Gastrocnemius medialis (tissue), 4 donors: Measurements from ENCODE around the gene ADAMTS14. TPM values are rescaled to one million over a fixed set of nuclear protein-coding genes. Genes with fewer than 3 reads are reported as not detected.

Experiments
- ATAC-seq, 2 donors: fragments of 150-250 bp; one replicate each; pipeline ENCODE4 v1.9.1; 2016
- DNase-seq, 2 donors: peaks; one replicate each; pipeline ENCODE4 v3.0.0-alpha.2; 2019
- H3K27ac ChIP-seq, 4 donors: fragments of 200-600 bp; sonication (generic); 1 replicate in 1 of 4; 2 replicates in 3 of 4; pipeline ENCODE4 v1.5.1; 2016 to 2018; ENCODE audit warnings: mild to moderate bottlenecking in 2 of 4, moderate library complexity in 1 of 4
- H3K27me3 ChIP-seq, 3 donors: fragments of 200-600 bp; sonication (generic) in 2 of 3; 1 replicate in 1 of 3; 2 replicates in 2 of 3; pipeline versions ENCODE4 v1.5.1 to v1.6.0; 2016 to 2019; ENCODE audit warnings: mild to moderate bottlenecking in 1 of 3, moderate library complexity in 1 of 3
- H3K36me3 ChIP-seq, 2 donors: fragments of 200-600 bp; sonication (generic) in 1 of 2; one replicate each; pipeline ENCODE4 v1.5.1; 2017 to 2018
- H3K4me1 ChIP-seq, 2 donors: fragments of 200-600 bp; sonication (generic) in 1 of 2; one replicate each; pipeline ENCODE4 v1.5.1; 2016 to 2017; ENCODE audit warnings: mild to moderate bottlenecking in 2 of 2
- H3K4me3 ChIP-seq, 4 donors: fragments of 200-600 bp; sonication (generic) in 3 of 4; 1 replicate in 1 of 4; 2 replicates in 3 of 4; pipeline ENCODE4 v1.5.1; 2016 to 2019; ENCODE audit warnings: mild to moderate bottlenecking in 2 of 4
- H3K9me3 ChIP-seq, 3 donors: fragments of 200-600 bp; sonication (generic) in 2 of 3; 1 replicate in 1 of 3; 2 replicates in 2 of 3; pipeline ENCODE4 v1.5.1; 2016 to 2019
- POLR2A ChIP-seq, 2 donors: fragments of 450-650 bp; IDR thresholded peaks; one replicate each; pipeline ENCODE4 v1.6.1; 2017; ENCODE audit warnings: antibody characterized with exemption in 2 of 2, mild to moderate bottlenecking in 2 of 2, moderate library complexity in 2 of 2
- in situ Hi-C, 4 donors: fragments of 200-750 bp; cut with MboI; loops; one replicate each; pipeline versions ENCODE4 v1.15.0 to v1.8.0; 2017; ENCODE audit warnings: low sequenced_read_pairs in 4 of 4
- intact Hi-C: fragments of 100-400 bp; cut with DNase I; formaldehyde crosslinking; loops from one replicate; pipeline ENCODE4 v1.15.1; 2023; ENCODE audit warnings: low total_unique reads
- total RNA-seq, 4 donors: library from RNA; depleted of rRNA; stranded (reverse); fragments of >200 nt; gene quantifications; one replicate each; pipeline versions ENCODE4 v1.1.0 to v1.2.3, GENCODE V29; 2016
- TF ChIP-seq, protein P1 (sequence below), 5 experiments: fragments of 450-650 bp in 3 of 5; fragments of 200-600 bp in 2 of 5; sonication (generic) in 2 of 5; IDR thresholded peaks in 4 of 5; conservative IDR thresholded peaks in 1 of 5; 1 replicate in 4 of 5; 2 replicates in 1 of 5; pipeline ENCODE4 v1.5.1; 2016 to 2019; ENCODE audit warnings: antibody characterized with exemption in 5 of 5, mild to moderate bottlenecking in 3 of 5, moderate library complexity in 3 of 5

Gene ADAMTS14
- total RNA-seq, 4 donors from 2014 or later, result 0.10 TPM; not detected in 3

DNA sequence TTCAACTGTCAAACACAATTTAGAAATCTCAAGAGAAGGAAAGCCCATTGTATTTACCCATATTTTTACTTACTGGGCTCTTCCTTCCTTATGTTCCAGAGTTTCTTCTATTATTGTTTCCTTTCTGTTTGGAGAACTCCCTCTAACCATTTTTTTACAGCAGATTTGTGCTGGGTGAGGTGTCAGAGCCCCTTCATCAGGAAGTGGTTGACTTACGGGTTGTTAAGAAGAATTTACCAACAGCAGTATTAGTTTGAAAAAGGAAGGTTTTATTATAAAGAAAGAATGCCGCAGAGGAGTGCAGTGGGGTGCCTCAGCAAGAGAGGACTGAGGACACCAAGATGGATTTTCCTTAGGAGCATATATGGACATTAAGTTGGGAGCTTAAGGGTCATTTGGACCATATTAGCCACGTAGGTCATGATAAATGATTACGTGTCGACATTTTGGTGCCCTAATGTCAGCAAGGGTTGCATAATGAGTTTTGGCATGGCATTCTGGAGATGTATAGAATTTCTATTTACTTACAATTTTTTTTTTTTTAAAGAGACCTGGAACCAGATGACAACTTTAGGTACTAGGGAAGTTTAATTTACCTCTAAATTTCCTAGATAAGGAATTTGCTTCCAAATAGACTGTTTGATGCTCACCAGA is 119.2 kb downstream of the ADAMTS14 start:
- no peak for TF ChIP-seq POLR2A (IDR thresholded peaks at IDR 0.05)
- TF ChIP-seq, protein P1, sequence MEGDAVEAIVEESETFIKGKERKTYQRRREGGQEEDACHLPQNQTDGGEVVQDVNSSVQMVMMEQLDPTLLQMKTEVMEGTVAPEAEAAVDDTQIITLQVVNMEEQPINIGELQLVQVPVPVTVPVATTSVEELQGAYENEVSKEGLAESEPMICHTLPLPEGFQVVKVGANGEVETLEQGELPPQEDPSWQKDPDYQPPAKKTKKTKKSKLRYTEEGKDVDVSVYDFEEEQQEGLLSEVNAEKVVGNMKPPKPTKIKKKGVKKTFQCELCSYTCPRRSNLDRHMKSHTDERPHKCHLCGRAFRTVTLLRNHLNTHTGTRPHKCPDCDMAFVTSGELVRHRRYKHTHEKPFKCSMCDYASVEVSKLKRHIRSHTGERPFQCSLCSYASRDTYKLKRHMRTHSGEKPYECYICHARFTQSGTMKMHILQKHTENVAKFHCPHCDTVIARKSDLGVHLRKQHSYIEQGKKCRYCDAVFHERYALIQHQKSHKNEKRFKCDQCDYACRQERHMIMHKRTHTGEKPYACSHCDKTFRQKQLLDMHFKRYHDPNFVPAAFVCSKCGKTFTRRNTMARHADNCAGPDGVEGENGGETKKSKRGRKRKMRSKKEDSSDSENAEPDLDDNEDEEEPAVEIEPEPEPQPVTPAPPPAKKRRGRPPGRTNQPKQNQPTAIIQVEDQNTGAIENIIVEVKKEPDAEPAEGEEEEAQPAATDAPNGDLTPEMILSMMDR (IDR thresholded peaks at IDR 0.05 in 4 of 5, conservative IDR thresholded peaks at IDR 0.05 in 1 of 5), result no peak
- H3K9me3 ChIP-seq, result no peaks in the 10 kb centered on the region
- in situ Hi-C loops (no loop called here), intact Hi-C loops (no loop called here)
- no peaks in the 10 kb centered on the region for H3K27me3 ChIP-seq
- no peak for DNase-seq
- no peaks in the 10 kb centered on the region for H3K36me3 ChIP-seq
- H3K4me3 ChIP-seq, result no peak overlapping the region
- H3K27ac ChIP-seq, result no peak overlapping the region
- no peak for ATAC-seq
- H3K4me1 ChIP-seq, result no peaks in the 10 kb centered on the region

GRCh38 chr10:70795613-70796012 is 123.3 kb downstream of the ADAMTS14 start:
- H3K27ac ChIP-seq, result no peak overlapping the region
- DNase-seq, result no peak
- H3K4me3 ChIP-seq, result no peak overlapping the region
- H3K27me3 ChIP-seq, result no peaks in the 10 kb centered on the region
- TF ChIP-seq, protein P1 (IDR thresholded peaks at IDR 0.05 in 4 of 5, conservative IDR thresholded peaks at IDR 0.05 in 1 of 5), result no peak
- TF ChIP-seq POLR2A (IDR thresholded peaks at IDR 0.05), result no peak
- intact Hi-C loops (no loop called here), in situ Hi-C loops (no loop called here)
- H3K4me1 ChIP-seq, result no peaks in the 10 kb centered on the region
- H3K36me3 ChIP-seq, result no peaks in the 10 kb centered on the region
- H3K9me3 ChIP-seq, result no peaks in the 10 kb centered on the region
- no peak for ATAC-seq

DNA sequence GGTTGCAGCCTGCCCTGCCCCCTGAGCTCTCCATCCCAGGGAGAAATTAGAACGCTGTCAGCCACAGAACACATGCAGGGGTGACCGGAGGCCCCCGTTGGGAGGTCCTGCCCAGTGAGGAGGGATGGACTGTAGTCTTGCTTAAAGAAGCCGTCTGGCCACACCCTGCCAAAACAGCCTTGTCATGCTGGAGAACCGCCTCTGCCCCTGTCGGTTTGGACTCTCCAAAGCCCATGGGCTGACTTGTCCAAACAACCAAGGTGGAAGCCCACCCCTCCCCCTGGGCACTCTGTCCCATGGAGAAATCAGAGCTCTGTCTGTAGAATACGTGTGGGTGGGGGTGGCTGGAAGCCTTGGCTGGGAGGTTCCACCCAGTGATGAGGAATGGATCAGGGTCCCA is 125.5 kb downstream of the ADAMTS14 start:
- intact Hi-C loops, result no loop called here
- H3K9me3 ChIP-seq, result no peaks in the 10 kb centered on the region
- in situ Hi-C loops, result no loop called here
- ATAC-seq, result no peak
- TF ChIP-seq, protein P1 (IDR thresholded peaks at IDR 0.05 in 4 of 5, conservative IDR thresholded peaks at IDR 0.05 in 1 of 5), result no peak
- TF ChIP-seq POLR2A (IDR thresholded peaks at IDR 0.05), result no peak
- no peak for DNase-seq
- no peaks in the 10 kb centered on the region for H3K36me3 ChIP-seq
- no peak overlapping the region for H3K27ac ChIP-seq
- no peaks in the 10 kb centered on the region for H3K4me1 ChIP-seq
- H3K4me3 ChIP-seq, result no peak overlapping the region
- no peaks in the 10 kb centered on the region for H3K27me3 ChIP-seq

- intact Hi-C loops (no loop called here), in situ Hi-C loops (no loop called here)
- Histone ChIP-seq H3K4me1 (no peaks in the 10 kb centered on the region), H3K9me3 (no peaks in the 10 kb centered on the region), H3K27me3 (no peaks in the 10 kb centered on the region), H3K36me3 (no peaks in the 10 kb centered on the region), H3K4me3 (no peak overlapping the region), H3K27ac (no peak overlapping the region)
- no peak for ATAC-seq
- TF ChIP-seq POLR2A (IDR thresholded peaks at IDR 0.05), result no peak
- TF ChIP-seq, protein P1 (IDR thresholded peaks at IDR 0.05 in 4 of 5, conservative IDR thresholded peaks at IDR 0.05 in 1 of 5), result no peak
- no peak for DNase-seq
These were observed 126.8 kb downstream of the ADAMTS14 start for GRCh38 chr10:70799124-70799523.

DNA sequence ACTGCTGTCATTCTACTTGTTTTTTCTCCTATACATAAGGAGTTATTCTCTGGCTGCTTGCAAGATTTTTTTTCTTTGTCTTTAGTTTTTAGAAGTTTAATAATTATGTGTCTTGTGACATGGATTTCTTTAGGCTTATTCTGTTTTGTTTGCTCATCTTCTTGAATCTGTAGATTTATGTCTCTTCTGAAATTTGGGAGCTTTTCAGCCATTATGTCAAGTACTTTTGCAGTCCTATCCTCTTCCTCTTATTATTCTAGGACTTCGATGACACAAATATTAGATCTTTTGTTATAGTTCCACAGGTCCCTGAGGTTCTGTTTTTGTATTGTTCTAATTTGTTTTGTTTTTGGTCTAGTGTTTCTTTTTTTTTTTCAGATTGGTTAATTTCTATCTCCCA is 129.5 kb downstream of the ADAMTS14 start:
- H3K4me3 ChIP-seq, result no peak overlapping the region
- TF ChIP-seq POLR2A (IDR thresholded peaks at IDR 0.05), result no peak
- TF ChIP-seq, protein P1 (IDR thresholded peaks at IDR 0.05 in 4 of 5, conservative IDR thresholded peaks at IDR 0.05 in 1 of 5), result no peak
- no peaks in the 10 kb centered on the region for H3K36me3 ChIP-seq
- H3K27ac ChIP-seq, result no peak overlapping the region
- no peak for DNase-seq
- intact Hi-C loops, result no loop called here
- no peaks in the 10 kb centered on the region for H3K27me3 ChIP-seq
- no peaks in the 10 kb centered on the region for H3K9me3 ChIP-seq
- H3K4me1 ChIP-seq, result no peaks in the 10 kb centered on the region
- ATAC-seq, result no peak
- in situ Hi-C loops, result no loop called here
